DOHH2 (cell line): Measurements from ENCODE around the gene PEF1.

Experiments
- EZH2phosphoT487 ChIP-seq: fragments of 200-600 bp; sonication (generic); IDR thresholded peaks from 2 replicates; pipeline ENCODE4 v1.6.1; 2017; ENCODE audit warnings: borderline replicate concordance, mild to moderate bottlenecking, antibody characterized with exemption, low read length, moderate library complexity, mixed read lengths
- TF ChIP-seq, protein P1 (sequence below): fragments of 200-600 bp; sonication (generic); IDR thresholded peaks from one replicate; pipeline ENCODE4 v1.5.1; 2014; ENCODE audit warnings: antibody characterized with exemption, mild to moderate bottlenecking, low read depth, low read length; ENCODE audit not compliant: poor library complexity, severe bottlenecking

DNA sequence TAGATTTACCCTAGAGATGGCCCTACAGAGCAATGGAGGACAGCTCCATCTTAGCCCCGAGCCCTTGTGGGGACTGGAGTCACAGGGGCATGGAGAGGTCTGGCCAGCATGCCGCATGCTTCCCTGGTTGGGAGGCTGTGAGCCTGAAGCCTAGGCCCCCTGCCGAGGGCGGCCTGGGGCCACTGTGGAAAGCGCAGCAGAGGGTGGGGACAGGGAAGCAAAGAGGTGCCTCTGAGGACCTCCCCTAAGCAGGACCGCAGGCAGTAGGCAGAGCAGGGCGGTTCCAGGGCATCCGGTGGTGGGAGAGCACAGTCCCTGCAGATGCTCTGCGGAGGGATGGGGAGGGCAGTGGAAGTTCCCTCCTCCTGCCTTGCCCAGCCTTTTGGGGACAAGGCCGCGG, 26.5 kb upstream of the PEF1 start:
- TF ChIP-seq, protein P1, sequence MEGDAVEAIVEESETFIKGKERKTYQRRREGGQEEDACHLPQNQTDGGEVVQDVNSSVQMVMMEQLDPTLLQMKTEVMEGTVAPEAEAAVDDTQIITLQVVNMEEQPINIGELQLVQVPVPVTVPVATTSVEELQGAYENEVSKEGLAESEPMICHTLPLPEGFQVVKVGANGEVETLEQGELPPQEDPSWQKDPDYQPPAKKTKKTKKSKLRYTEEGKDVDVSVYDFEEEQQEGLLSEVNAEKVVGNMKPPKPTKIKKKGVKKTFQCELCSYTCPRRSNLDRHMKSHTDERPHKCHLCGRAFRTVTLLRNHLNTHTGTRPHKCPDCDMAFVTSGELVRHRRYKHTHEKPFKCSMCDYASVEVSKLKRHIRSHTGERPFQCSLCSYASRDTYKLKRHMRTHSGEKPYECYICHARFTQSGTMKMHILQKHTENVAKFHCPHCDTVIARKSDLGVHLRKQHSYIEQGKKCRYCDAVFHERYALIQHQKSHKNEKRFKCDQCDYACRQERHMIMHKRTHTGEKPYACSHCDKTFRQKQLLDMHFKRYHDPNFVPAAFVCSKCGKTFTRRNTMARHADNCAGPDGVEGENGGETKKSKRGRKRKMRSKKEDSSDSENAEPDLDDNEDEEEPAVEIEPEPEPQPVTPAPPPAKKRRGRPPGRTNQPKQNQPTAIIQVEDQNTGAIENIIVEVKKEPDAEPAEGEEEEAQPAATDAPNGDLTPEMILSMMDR: no peak
- TF ChIP-seq EZH2phosphoT487: no peak
